Sigmoid colon (tissue), 3 donors: ENCODE data around the gene ANXA7.

Experiments used
- CTCF ChIP-seq, 4 experiments: fragments of 450-650 bp in 3 of 4; fragments of 200-600 bp in 1 of 4; IDR thresholded peaks; one replicate each; pipeline ENCODE4 v1.5.1; 2016 to 2019; ENCODE audit warnings: antibody characterized with exemption in 4 of 4, mild to moderate bottlenecking in 3 of 4, moderate library complexity in 2 of 4
- POLR2A ChIP-seq, 2 donors: fragments of 450-650 bp; IDR thresholded peaks; one replicate each; pipeline ENCODE4 v1.6.1; 2016; ENCODE audit warnings: antibody characterized with exemption in 2 of 2, mild to moderate bottlenecking in 2 of 2, moderate library complexity in 2 of 2

GRCh38 chr10:73433538-73433867, 19.6 kb upstream of the ANXA7 start, which contains the start of gene MSS51:
- TF ChIP-seq CTCF (IDR thresholded peaks at IDR 0.05), result no peak
- TF ChIP-seq POLR2A (IDR thresholded peaks at IDR 0.05), result no peak
